ENCODE measurements around the gene VAV2.

DNA sequence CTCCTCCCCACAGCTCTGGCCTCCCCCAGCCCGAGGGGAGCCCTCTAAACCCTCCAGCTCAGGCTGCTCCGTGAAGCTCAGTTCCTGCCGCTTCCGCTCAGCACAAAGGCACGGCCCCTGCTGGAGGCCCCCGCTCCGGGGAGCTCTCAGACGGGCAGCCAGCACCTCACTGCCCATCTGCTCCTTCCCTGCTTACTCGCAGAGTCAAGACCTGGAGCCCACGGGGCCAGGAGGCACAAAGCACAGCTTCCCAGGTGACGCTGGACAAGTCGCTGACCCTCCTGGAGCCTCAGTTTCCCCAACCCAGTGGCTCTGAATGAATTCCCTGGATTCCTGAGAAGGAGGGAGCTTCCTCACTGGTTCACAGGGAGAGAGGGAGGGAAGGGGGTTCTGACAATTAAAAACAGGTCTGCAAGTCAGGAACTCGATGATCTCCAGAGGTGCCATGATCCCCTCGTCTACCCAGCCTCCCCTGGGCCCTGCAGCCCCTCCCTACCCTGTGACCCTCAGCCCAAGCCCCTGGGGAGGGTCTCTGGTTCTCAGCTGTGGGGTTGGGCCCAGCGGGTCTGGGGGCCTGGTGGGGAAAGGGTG lies 36.2 kb downstream of the VAV2 start:
- no peak for TF ChIP-seq POLR2A (IDR thresholded peaks at IDR 0.05)
- TF ChIP-seq, protein P1, sequence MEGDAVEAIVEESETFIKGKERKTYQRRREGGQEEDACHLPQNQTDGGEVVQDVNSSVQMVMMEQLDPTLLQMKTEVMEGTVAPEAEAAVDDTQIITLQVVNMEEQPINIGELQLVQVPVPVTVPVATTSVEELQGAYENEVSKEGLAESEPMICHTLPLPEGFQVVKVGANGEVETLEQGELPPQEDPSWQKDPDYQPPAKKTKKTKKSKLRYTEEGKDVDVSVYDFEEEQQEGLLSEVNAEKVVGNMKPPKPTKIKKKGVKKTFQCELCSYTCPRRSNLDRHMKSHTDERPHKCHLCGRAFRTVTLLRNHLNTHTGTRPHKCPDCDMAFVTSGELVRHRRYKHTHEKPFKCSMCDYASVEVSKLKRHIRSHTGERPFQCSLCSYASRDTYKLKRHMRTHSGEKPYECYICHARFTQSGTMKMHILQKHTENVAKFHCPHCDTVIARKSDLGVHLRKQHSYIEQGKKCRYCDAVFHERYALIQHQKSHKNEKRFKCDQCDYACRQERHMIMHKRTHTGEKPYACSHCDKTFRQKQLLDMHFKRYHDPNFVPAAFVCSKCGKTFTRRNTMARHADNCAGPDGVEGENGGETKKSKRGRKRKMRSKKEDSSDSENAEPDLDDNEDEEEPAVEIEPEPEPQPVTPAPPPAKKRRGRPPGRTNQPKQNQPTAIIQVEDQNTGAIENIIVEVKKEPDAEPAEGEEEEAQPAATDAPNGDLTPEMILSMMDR (IDR thresholded peaks at IDR 0.05): no peak

All from sigmoid colon (tissue), 3 donors.